Activated naive CD4-positive, alpha-beta T cell treated with anti-CD3 and anti-CD28 coated beads for 36 hours (primary cell): ENCODE measurements around the gene PAN3. TPM values are rescaled to one million over a fixed set of nuclear protein-coding genes. Genes with fewer than 3 reads are reported as not detected.

Source experiments
- CTCF ChIA-PET: fragments of 350-600 bp; sonication (Branson Sonifier 250); formaldehyde crosslinking; loops from one replicate; lab custom pipeline; 2021; ENCODE audit warnings: antibody characterized with exemption; lab: Charles Lee
- DNase-seq: peaks from one replicate; pipeline ENCODE4 v3.0.0-alpha.2; 2020
- H3K27ac Mint-ChIP-seq: one replicate; pipeline ENCODE4 v1.8.0; 2021; ENCODE audit warnings: mild to moderate bottlenecking, mixed read lengths
- H3K27me3 Mint-ChIP-seq: one replicate; pipeline ENCODE4 v1.8.0; 2021; ENCODE audit warnings: low read depth, mixed read lengths
- H3K36me3 Mint-ChIP-seq: one replicate; pipeline ENCODE4 v1.8.0; 2021; ENCODE audit warnings: low read depth, mixed read lengths
- H3K4me1 Mint-ChIP-seq: one replicate; pipeline ENCODE4 v1.8.0; 2021; ENCODE audit warnings: low read depth, mixed read lengths
- H3K4me3 Mint-ChIP-seq: one replicate; pipeline ENCODE4 v1.8.0; 2021; ENCODE audit warnings: mild to moderate bottlenecking, moderate library complexity, mixed read lengths
- H3K9me3 Mint-ChIP-seq: one replicate; pipeline ENCODE4 v1.8.0; 2021; ENCODE audit warnings: mixed read lengths
- intact Hi-C: fragments of 100-400 bp; cut with micrococcal nuclease; formaldehyde crosslinking; loops from one replicate; pipeline ENCODE4 v1.15.1; 2023
- total RNA-seq, 2 experiments: library from RNA; stranded (reverse); gene quantifications; one replicate each; pipeline ENCODE4 v1.2.3, GENCODE V29; 2021

Gene PAN3
- total RNA-seq, 2 experiments from 2014 or later = 21.2 to 21.7 TPM

- Mint-ChIP-seq H3K4me3 (no peak overlapping the region), H3K9me3 (no peaks in the 10 kb centered on the region), H3K27me3 (no peaks in the 10 kb centered on the region), H3K27ac (no peak overlapping the region), H3K4me1 (no peaks in the 10 kb centered on the region), H3K36me3 (peaks cover 28% of the 10 kb centered on the region)
- no peak for DNase-seq
- intact Hi-C loops = no loop called here
- CTCF ChIA-PET = interaction anchor here (0.6 to 0.7 kb wide), 2 partner anchors 352 to 1264 kb away, joined by 3 read pairs; no protein-coding TSS in a partner anchor
Observed at GRCh38 chr13:28282451-28282850, 144.1 kb downstream of the PAN3 start.

- no peak overlapping the region for H3K27ac Mint-ChIP-seq
- intact Hi-C loops = no loop called here
- no peak for DNase-seq
- H3K27me3 Mint-ChIP-seq = no peaks in the 10 kb centered on the region
- peaks cover 34% of the 10 kb centered on the region for H3K36me3 Mint-ChIP-seq
- H3K4me1 Mint-ChIP-seq = no peaks in the 10 kb centered on the region
- H3K9me3 Mint-ChIP-seq = no peaks in the 10 kb centered on the region
- CTCF ChIA-PET = interaction anchor here (0.6 to 0.7 kb wide), 2 partner anchors 26 to 32 kb away, joined by 3 read pairs; no protein-coding TSS in a partner anchor
- no peak overlapping the region for H3K4me3 Mint-ChIP-seq
Observed at GRCh38 chr13:28283600-28283999, 145.3 kb downstream of the PAN3 start.

- Mint-ChIP-seq H3K9me3 (no peaks in the 10 kb centered on the region), H3K4me3 (no peak overlapping the region), H3K4me1 (no peaks in the 10 kb centered on the region), H3K27ac (no peak overlapping the region), H3K36me3 (peaks cover 25% of the 10 kb centered on the region), H3K27me3 (no peaks in the 10 kb centered on the region)
- CTCF ChIA-PET = no interaction called here
- DNase-seq = no peak
- intact Hi-C loops = no loop called here
Observed at GRCh38 chr13:28286263-28286662, 147.9 kb downstream of the PAN3 start.

- peaks cover 14% of the 10 kb centered on the region for H3K4me1 Mint-ChIP-seq
- H3K27ac Mint-ChIP-seq = no peak overlapping the region
- peaks cover 9% of the 10 kb centered on the region for H3K36me3 Mint-ChIP-seq
- intact Hi-C loops = no loop called here
- no peaks in the 10 kb centered on the region for H3K9me3 Mint-ChIP-seq
- DNase-seq = no peak
- H3K27me3 Mint-ChIP-seq = no peaks in the 10 kb centered on the region
- H3K4me3 Mint-ChIP-seq = no peak overlapping the region
- CTCF ChIA-PET = no interaction called here
Observed at GRCh38 chr13:28297341-28297740, 159.0 kb downstream of the PAN3 start.

- Mint-ChIP-seq H3K9me3 (no peaks in the 10 kb centered on the region), H3K4me3 (no peak overlapping the region), H3K27ac (no peak overlapping the region), H3K27me3 (no peaks in the 10 kb centered on the region), H3K4me1 (peaks cover 14% of the 10 kb centered on the region), H3K36me3 (peaks cover 7% of the 10 kb centered on the region)
- intact Hi-C loops = no loop called here
- CTCF ChIA-PET = no interaction called here
- DNase-seq = no peak
Observed at GRCh38 chr13:28299916-28300315, 161.6 kb downstream of the PAN3 start.

- CTCF ChIA-PET = interaction anchor here (1.1 to 1.5 kb wide), 2 partner anchors 12 to 39 kb away, joined by 3 to 6 read pairs; no protein-coding TSS in a partner anchor
- Mint-ChIP-seq H3K27ac (peak overlapping the region; percentile 32), H3K4me3 (no peak overlapping the region), H3K4me1 (peaks cover 14% of the 10 kb centered on the region), H3K27me3 (no peaks in the 10 kb centered on the region), H3K36me3 (no peaks in the 10 kb centered on the region), H3K9me3 (no peaks in the 10 kb centered on the region)
- DNase-seq = no peak
- intact Hi-C loops = no loop called here
Observed at GRCh38 chr13:28301839-28302238, 163.5 kb downstream of the PAN3 start.

- peaks cover 9% of the 10 kb centered on the region for H3K4me1 Mint-ChIP-seq
- no peak overlapping the region for H3K4me3 Mint-ChIP-seq
- CTCF ChIA-PET = no interaction called here
- H3K27ac Mint-ChIP-seq = no peak overlapping the region
- no peak for DNase-seq
- intact Hi-C loops = no loop called here
- H3K36me3 Mint-ChIP-seq = peaks cover 3% of the 10 kb centered on the region
- H3K27me3 Mint-ChIP-seq = no peaks in the 10 kb centered on the region
- no peaks in the 10 kb centered on the region for H3K9me3 Mint-ChIP-seq
Observed at GRCh38 chr13:28306325-28306724, 168.0 kb downstream of the PAN3 start.

GRCh38 chr13:28313579-28313978, 175.2 kb downstream of the PAN3 start:
- H3K27me3 Mint-ChIP-seq = no peaks in the 10 kb centered on the region
- CTCF ChIA-PET = interaction anchor here (1.6 to 2.4 kb wide), 2 partner anchors 10 to 11 kb away, joined by 6 to 8 read pairs; no protein-coding TSS in a partner anchor
- peaks cover 2% of the 10 kb centered on the region for H3K36me3 Mint-ChIP-seq
- no peak overlapping the region for H3K27ac Mint-ChIP-seq
- no peaks in the 10 kb centered on the region for H3K4me1 Mint-ChIP-seq
- peak; percentile 62 for DNase-seq
- no peaks in the 10 kb centered on the region for H3K9me3 Mint-ChIP-seq
- intact Hi-C loops = loop anchor here (1.0 kb wide), 1 partner anchor 483 kb away; no protein-coding TSS in a partner anchor
- H3K4me3 Mint-ChIP-seq = no peak overlapping the region

GRCh38 chr13:28314879-28315278, 176.5 kb downstream of the PAN3 start:
- no peaks in the 10 kb centered on the region for H3K27me3 Mint-ChIP-seq
- no peaks in the 10 kb centered on the region for H3K9me3 Mint-ChIP-seq
- intact Hi-C loops = no loop called here
- no peak overlapping the region for H3K27ac Mint-ChIP-seq
- no peak for DNase-seq
- H3K4me1 Mint-ChIP-seq = no peaks in the 10 kb centered on the region
- no peaks in the 10 kb centered on the region for H3K36me3 Mint-ChIP-seq
- H3K4me3 Mint-ChIP-seq = no peak overlapping the region
- CTCF ChIA-PET = interaction anchor here (0.6 to 1.6 kb wide), 4 partner anchors 10 to 321 kb away, joined by 3 to 6 read pairs (median 4); no protein-coding TSS in a partner anchor

- no peak for DNase-seq
- H3K4me3 Mint-ChIP-seq = no peak overlapping the region
- H3K36me3 Mint-ChIP-seq = no peaks in the 10 kb centered on the region
- H3K27me3 Mint-ChIP-seq = no peaks in the 10 kb centered on the region
- CTCF ChIA-PET = interaction anchor here (0.8 kb wide), 1 partner anchor 102 kb away, joined by 4 read pairs; no protein-coding TSS in a partner anchor
- intact Hi-C loops = no loop called here
- H3K4me1 Mint-ChIP-seq = no peaks in the 10 kb centered on the region
- no peak overlapping the region for H3K27ac Mint-ChIP-seq
- H3K9me3 Mint-ChIP-seq = no peaks in the 10 kb centered on the region
Observed at GRCh38 chr13:28316129-28316528, 177.8 kb downstream of the PAN3 start.

- Mint-ChIP-seq H3K27me3 (no peaks in the 10 kb centered on the region), H3K27ac (no peak overlapping the region), H3K9me3 (no peaks in the 10 kb centered on the region), H3K36me3 (no peaks in the 10 kb centered on the region), H3K4me3 (no peak overlapping the region), H3K4me1 (no peaks in the 10 kb centered on the region)
- intact Hi-C loops = no loop called here
- CTCF ChIA-PET = interaction anchor here (0.8 kb wide), 1 partner anchor 101 kb away, joined by 4 read pairs; no protein-coding TSS in a partner anchor
- DNase-seq = no peak
Observed at GRCh38 chr13:28316836-28317235, 178.5 kb downstream of the PAN3 start.

- no peak for DNase-seq
- Mint-ChIP-seq H3K4me1 (no peaks in the 10 kb centered on the region), H3K27ac (no peak overlapping the region), H3K27me3 (no peaks in the 10 kb centered on the region), H3K36me3 (no peaks in the 10 kb centered on the region), H3K9me3 (no peaks in the 10 kb centered on the region), H3K4me3 (no peak overlapping the region)
- CTCF ChIA-PET = no interaction called here
- intact Hi-C loops = no loop called here
Observed at GRCh38 chr13:28318496-28318895, 180.2 kb downstream of the PAN3 start.

GRCh38 chr13:28319528-28319927, 181.2 kb downstream of the PAN3 start:
- no peaks in the 10 kb centered on the region for H3K9me3 Mint-ChIP-seq
- CTCF ChIA-PET = no interaction called here
- H3K27ac Mint-ChIP-seq = no peak overlapping the region
- intact Hi-C loops = no loop called here
- DNase-seq = no peak
- no peaks in the 10 kb centered on the region for H3K4me1 Mint-ChIP-seq
- no peaks in the 10 kb centered on the region for H3K36me3 Mint-ChIP-seq
- H3K27me3 Mint-ChIP-seq = no peaks in the 10 kb centered on the region
- no peak overlapping the region for H3K4me3 Mint-ChIP-seq
